ENCODE data around the gene GP1BB.
"Not testable (repeated sequence)": the region's sequence is repeated elsewhere in the genome, so short reads cannot be mapped to it uniquely, and the experiment has no call there.

GP1BB gene

GRCh38 chr22:19720999-19721329 is 2.4 kb upstream of the GP1BB start:
- no peak for TF ChIP-seq CTCF (conservative IDR thresholded peaks at IDR 0.05)
- H3K27ac ChIP-seq, result no peak overlapping the region

DNA sequence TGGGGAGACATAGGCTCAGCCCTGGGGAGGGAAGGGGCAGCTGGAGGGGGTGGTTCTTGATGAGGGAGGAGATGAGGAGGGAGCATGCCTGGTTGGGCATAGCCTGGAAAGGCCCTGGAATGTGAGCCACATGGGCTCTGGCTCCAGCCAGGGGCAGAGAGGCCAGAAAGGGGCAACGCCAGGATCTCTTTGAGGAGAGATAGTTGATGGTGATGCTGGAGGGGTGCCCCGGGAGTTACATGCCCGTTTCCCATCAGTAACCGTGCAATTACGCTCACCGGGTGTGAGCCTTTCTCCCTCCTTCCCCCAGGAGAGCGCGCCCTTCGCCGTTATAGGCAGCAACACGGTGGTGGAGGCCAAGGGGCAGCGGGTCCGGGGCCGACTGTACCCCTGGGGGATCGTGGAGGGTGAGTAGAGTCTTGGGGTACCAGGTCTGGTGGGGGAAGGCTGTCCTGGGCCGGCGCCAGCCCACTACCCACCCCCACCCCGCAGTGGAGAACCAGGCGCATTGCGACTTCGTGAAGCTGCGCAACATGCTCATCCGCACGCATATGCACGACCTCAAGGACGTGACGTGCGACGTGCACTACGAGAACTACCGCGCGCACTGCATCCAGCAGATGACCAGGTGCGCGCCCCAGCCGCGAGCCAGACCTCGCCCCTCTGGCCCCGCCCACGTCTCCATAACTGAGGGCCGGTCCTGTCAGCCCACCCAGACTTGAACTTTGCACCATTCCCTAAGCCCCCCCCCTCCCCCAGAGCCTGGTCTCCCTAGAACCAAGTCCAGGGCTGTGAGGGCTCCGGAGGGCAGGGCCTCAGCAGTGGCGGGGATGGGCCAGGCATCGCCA is 1.8 kb upstream of the GP1BB start:
- H3K27ac ChIP-seq, result no peak overlapping the region
- no peak for TF ChIP-seq CTCF (conservative IDR thresholded peaks at IDR 0.05)

GRCh38 chr22:19722178-19722981 is 959 bp upstream of the GP1BB start:
- no peak overlapping the region for H3K27ac ChIP-seq

DNA sequence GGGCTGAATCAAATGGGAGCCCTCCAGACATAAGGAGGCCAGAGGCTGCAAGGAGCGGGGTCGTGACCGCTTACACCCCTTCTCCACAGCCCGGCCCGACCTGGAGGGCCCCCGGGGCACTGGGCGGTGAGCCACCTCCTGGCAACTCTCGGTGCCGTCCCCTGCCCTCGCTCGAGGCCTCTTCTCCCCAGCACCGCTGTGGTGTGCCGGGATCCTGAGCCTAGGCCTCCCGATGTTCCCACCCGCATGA is 432 bp upstream of the GP1BB start:
- TF ChIP-seq CTCF (conservative IDR thresholded peaks at IDR 0.05), result no peak
- no peak overlapping the region for H3K27ac ChIP-seq

More at GRCh38 chr22:19722178-19722981, 959 bp upstream of the GP1BB start:
- no peak for TF ChIP-seq CTCF (conservative IDR thresholded peaks at IDR 0.05)

DNA sequence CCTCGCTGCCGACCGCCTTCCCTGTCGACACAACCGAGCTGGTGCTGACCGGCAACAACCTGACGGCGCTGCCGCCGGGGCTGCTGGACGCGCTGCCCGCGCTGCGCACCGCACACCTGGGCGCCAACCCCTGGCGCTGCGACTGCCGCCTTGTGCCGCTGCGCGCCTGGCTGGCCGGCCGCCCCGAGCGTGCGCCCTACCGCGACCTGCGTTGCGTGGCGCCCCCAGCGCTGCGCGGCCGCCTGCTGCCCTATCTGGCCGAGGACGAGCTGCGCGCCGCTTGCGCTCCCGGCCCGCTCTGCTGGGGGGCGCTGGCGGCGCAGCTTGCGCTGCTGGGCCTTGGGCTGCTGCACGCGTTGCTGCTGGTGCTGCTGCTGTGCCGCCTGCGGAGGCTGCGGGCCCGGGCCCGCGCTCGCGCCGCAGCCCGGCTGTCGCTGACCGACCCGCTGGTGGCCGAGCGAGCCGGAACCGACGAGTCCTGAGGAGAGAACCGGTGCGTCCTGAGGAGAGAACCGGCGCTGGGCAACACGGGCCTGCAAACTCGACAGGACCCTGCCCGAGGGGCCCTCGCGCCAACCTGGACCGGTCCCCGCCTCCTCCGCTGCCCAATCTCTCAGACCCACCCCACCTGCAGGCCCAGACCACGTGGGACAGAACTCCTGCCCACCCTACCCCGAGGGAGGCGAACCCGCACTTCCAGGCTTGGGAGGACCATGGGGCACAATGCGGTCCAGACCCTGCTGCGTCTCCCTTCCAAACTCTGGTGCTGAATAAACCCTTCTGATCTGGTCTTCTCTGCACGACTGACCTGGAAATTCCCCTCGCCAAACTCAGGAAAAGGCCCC is 866 bp downstream of the GP1BB start:
- H3K27ac ChIP-seq, result no peak overlapping the region
- TF ChIP-seq CTCF (conservative IDR thresholded peaks at IDR 0.05), result peak; percentile 65; the same call in 1 of the 2 replicates

- TF ChIP-seq CTCF (conservative IDR thresholded peaks at IDR 0.05), result no peak
- no peak overlapping the region for H3K27ac ChIP-seq
These were observed 1.8 kb downstream of the GP1BB start for GRCh38 chr22:19724927-19725661.

- H3K27ac ChIP-seq, result not testable (repeated sequence)
These were observed 2.9 kb downstream of the GP1BB start for GRCh38 chr22:19726064-19726788.
